Suppressor macrophage treated with lipopolysaccharide for 4 hours (primary cell): ENCODE measurements around the gene SLC17A1.

Source experiments
- DNase-seq: peaks from one replicate; pipeline ENCODE4 v3.0.0-alpha.2; 2020

Gene SLC17A1

GRCh38 chr6:25831532-25832306 is at the start of gene SLC17A1:
SLC17A1 (minus strand) TSS chr6:25832052; CDS start chr6:25830557, 1,495 bp downstream.
- no peak for DNase-seq

- no peak for DNase-seq
Observed at GRCh38 chr6:25880601-25881000, 48.7 kb upstream of the SLC17A1 start.

- DNase-seq, result no peak
Observed at GRCh38 chr6:25878721-25879322, 47.0 kb upstream of the SLC17A1 start.

GRCh38 chr6:25875926-25876602 is 44.2 kb upstream of the SLC17A1 start:
- DNase-seq, result no peak

- DNase-seq, result no peak
Observed at GRCh38 chr6:25875563-25875905, 43.7 kb upstream of the SLC17A1 start.

- DNase-seq, result peak; percentile 16
Observed at GRCh38 chr6:25874822-25875562, 43.1 kb upstream of the SLC17A1 start.

DNA sequence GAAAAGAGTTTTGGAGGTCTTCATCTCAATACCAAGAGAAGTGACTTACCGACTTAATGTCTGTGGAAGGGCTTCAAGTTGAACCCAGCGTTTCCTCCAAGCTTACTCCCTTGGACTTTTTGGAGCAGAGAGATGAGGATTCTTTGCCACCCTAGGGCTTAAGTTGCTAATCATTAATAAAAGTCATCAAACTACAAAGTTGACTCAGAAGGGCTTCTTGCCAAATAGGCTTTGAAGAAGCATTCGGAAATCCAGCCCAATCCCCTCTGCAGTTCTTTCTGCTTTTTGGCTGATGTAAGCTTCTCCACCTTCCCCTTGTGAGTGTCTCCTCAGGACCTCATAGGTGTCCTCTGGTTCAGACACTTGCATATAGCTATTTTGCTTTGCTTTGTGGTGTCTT is 42.3 kb upstream of the SLC17A1 start, which contains the start of gene SLC17A3:
Gene SLC17A3 (minus strand): TSS at position 126 of the 400 bp plus-strand sequence. CDS start 5,856 bp downstream, outside the sequence.
- no peak for DNase-seq

DNA sequence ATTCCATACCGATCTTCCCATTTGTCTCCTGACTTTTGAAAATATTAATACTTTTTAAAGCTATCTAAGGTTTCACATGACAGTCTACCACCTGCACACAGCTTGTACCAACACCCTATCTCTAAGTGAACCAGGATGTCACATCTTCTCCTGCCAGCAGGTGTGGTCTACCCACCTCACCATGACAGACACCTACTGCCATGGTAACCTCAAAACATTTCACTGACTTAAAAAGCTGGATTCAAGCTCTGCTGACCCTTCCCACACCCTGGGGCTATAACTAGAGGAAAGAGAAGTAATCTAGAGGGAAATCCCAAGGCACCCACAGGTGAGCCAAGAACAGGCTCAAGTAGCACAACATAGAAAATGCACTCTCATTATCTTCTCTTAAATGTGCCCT is 41.0 kb upstream of the SLC17A1 start:
- no peak for DNase-seq

GRCh38 chr6:25869840-25870239 is 38.0 kb upstream of the SLC17A1 start:
- no peak for DNase-seq

- no peak for DNase-seq
Observed at GRCh38 chr6:25868436-25869183, 36.8 kb upstream of the SLC17A1 start.

- no peak for DNase-seq
Observed at GRCh38 chr6:25866011-25866410, 34.2 kb upstream of the SLC17A1 start.

GRCh38 chr6:25863360-25863759 is 31.5 kb upstream of the SLC17A1 start:
- no peak for DNase-seq

GRCh38 chr6:25862199-25862598 is 30.3 kb upstream of the SLC17A1 start:
- DNase-seq, result no peak

DNA sequence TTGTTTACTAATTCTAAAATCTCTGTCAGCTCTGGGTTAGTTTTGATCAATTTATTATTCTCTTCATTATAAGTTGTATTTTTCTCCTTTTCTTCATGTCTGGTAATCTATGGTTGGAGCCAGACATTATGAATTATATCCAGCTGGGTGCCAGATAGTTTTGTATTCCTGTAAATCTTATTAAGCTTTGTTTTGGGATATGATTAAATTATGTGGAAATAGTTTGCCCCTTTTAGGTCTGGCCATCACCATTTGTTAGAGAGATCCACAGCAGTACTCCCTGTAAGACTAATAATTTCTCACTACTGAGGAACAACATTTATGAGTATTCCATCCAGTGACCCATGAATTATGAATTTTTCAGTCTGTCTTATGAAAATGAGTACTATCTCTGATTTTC is 20.9 kb upstream of the SLC17A1 start:
- DNase-seq, result no peak

GRCh38 chr6:25851961-25852360 is 20.1 kb upstream of the SLC17A1 start:
- DNase-seq, result no peak

- no peak for DNase-seq
Observed at GRCh38 chr6:25844518-25844917, 12.7 kb upstream of the SLC17A1 start.

- DNase-seq, result no peak
Observed at GRCh38 chr6:25842526-25842925, 10.7 kb upstream of the SLC17A1 start.

- DNase-seq, result no peak
Observed at GRCh38 chr6:25835442-25836283, 3.8 kb upstream of the SLC17A1 start.

- DNase-seq, result no peak
Observed at GRCh38 chr6:25834950-25835349, 3.1 kb upstream of the SLC17A1 start.

DNA sequence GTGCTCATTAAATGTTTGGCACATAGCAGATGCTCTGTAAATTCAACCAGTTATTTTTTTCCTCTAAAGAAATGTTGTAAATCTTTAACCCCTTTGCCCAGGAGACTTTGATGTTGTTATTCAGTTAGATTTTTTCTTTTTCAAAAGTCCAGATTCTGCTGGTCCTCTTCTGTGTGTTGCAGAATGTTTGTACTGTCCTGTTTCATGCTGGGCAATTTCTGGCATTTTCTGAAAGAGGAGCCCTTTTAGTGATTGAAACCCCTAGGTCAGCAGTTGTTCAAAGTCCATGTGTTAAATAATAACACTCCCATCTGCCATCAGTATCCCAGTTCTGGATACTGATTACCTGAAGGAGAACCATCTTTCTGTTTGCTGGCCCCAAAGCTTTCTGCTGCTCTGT is 1.3 kb upstream of the SLC17A1 start:
- no peak for DNase-seq

DNA sequence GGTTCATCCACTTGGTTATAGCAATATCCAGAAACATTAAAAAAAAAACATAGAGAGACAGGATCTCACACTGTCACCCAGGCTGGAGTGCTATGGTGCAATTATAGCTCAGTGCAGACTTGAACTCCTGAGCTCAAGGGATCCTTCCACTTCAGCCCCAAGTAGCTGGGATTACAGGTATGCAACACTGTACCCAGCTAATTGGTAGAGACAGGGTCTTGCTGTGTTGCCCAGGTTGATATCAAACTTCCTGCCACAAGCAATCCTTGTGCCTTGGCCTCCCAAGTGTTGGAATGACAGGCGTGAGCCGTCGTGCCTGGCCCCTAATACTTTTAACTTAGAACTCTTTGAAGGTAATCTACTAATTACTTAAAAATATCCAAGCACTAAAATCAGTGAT is 818 bp upstream of the SLC17A1 start:
- DNase-seq, result no peak

DNA sequence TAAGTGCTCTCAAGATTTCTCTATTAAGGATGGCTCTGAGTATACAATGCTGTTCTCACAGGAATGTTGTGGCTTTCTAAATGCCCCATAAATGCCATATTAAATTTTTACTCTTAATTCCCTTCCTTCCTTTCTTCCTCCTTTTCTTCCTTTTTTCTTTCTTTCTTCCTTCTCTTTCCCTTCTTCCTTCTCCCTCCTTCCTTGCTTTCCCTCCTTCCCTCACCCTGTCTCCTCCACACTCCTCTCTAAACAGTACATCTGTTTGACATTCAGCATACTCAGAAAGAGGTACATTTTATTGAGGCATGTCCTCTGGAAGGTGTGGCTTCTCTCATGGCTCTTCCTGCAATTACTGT is 433 bp upstream of the SLC17A1 start:
- DNase-seq, result no peak
